ENCODE measurements around the gene OLFM3. TPM values are rescaled to one million over a fixed set of nuclear protein-coding genes. Genes with fewer than 3 reads are reported as not detected.

The OLFM3 gene
- total RNA-seq, 4 donors from 2014 or later, result not detected

DNA sequence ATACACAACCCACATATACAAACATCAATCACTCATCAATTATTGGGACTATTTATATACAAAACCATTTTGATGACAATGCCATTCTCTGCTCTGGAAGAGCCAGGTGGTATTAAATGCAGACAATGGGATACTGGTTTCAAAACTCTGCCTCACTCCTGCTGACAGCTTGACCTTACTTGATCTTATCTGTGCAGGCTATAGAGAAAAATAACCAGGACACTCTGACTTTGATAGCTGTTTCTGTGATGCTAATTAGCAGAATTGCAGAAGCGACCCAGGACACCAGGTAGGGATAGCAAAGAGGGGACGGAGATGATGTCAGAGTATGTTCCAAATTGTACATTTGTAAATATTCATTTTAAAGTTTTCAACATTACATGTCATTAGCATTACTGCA, 89.5 kb downstream of the OLFM3 start:
- H3K27me3 ChIP-seq, result no peaks in the 10 kb centered on the region
- 39 to 75% methylated on average over 2 of the region's 2 CpGs for WGBS, 2 donors
- no peak overlapping the region for H3K27ac ChIP-seq
- H3K4me1 ChIP-seq, result no peaks in the 10 kb centered on the region
- TF ChIP-seq POLR2A (IDR thresholded peaks at IDR 0.05) (no peak), CTCF (IDR thresholded peaks at IDR 0.05) (no peak)
- intact Hi-C loops (cut with DNase I), result no loop called here
- no peak for DNase-seq
- H3K36me3 ChIP-seq, result no peaks in the 10 kb centered on the region
- no peaks in the 10 kb centered on the region for H3K9me3 ChIP-seq
- no peak overlapping the region for H3K4me3 ChIP-seq

DNA sequence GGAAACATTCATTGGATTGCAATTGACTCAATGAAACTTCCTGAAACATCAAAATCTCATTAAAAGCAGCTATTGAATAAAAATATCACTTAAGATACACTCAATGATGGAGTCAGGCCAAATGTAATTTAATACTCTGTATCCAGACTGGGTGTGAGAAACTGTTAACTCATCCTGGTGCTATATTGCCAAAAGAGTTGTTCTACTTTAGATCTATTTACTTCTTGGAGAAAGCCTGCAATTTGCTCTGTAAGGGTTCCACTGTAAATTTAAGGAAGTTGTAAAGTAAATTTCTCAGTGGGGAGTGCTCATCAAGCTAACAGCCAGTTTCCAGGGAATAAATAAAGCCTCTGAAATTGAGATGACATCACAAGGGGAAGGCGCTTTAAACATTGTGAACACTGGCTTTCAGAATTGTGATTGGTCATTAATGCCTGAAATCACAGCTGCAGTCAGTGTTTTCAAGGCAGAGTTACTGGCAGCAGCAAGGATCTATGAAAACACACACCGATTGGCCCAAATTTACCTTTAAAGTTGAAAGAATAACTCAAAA, 91.4 kb downstream of the OLFM3 start:
- no peaks in the 10 kb centered on the region for H3K27me3 ChIP-seq
- H3K27ac ChIP-seq, result no peak overlapping the region
- TF ChIP-seq POLR2A (IDR thresholded peaks at IDR 0.05) (no peak), CTCF (IDR thresholded peaks at IDR 0.05) (no peak)
- no peaks in the 10 kb centered on the region for H3K9me3 ChIP-seq
- no peak overlapping the region for H3K4me3 ChIP-seq
- WGBS, 2 donors, result 48 to 72% methylated on average over 2 of the region's 2 CpGs
- intact Hi-C loops (cut with DNase I), result no loop called here
- DNase-seq, result no peak
- no peaks in the 10 kb centered on the region for H3K4me1 ChIP-seq
- H3K36me3 ChIP-seq, result no peaks in the 10 kb centered on the region

DNA sequence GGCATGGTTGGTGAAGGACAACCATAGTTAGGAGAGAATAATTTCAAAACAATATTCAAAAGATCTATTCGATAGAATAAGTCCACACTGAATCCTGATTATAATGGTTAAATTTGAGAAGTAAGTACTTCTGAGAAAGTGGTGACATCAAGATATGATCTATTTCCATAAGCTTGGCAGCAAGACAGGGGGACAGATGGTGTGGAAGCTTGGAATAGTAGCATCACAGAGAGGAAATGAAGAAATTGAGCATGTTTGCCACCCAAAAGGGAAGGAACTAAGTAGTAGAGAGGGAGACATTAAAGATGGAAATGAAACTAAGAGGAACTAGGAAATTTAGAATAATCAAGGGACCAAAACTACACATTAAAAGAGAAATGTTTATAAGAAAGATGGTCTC, 94.5 kb downstream of the OLFM3 start:
- no peak for DNase-seq
- H3K36me3 ChIP-seq, result no peaks in the 10 kb centered on the region
- no peak overlapping the region for H3K27ac ChIP-seq
- TF ChIP-seq POLR2A (IDR thresholded peaks at IDR 0.05) (no peak), CTCF (IDR thresholded peaks at IDR 0.05) (no peak)
- no peaks in the 10 kb centered on the region for H3K27me3 ChIP-seq
- no peaks in the 10 kb centered on the region for H3K9me3 ChIP-seq
- 68 to 73% methylated on average over 1 of the region's 1 CpG for WGBS, 2 donors
- H3K4me3 ChIP-seq, result no peak overlapping the region
- no peaks in the 10 kb centered on the region for H3K4me1 ChIP-seq
- intact Hi-C loops (cut with DNase I), result no loop called here

DNA sequence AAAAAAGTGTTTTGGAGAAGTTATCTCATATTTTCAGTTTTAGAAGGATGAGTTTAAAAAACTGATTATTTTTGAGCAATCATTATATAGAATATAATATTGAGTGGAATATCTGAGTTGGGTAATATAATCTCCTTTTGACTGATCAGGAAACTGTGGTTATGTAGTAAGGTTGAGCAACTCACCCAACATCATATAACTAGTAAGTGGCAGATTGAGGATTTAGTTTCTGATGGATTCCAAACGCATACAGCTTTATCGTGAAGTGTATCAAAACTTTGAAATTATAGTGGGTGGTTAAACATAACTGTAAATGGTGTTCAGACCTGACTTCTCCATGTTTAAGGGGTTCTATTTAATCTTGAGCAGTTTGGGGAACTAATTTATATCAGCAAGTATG, 98.6 kb downstream of the OLFM3 start:
- H3K27ac ChIP-seq, result no peak overlapping the region
- no peaks in the 10 kb centered on the region for H3K9me3 ChIP-seq
- H3K36me3 ChIP-seq, result no peaks in the 10 kb centered on the region
- no peaks in the 10 kb centered on the region for H3K27me3 ChIP-seq
- H3K4me1 ChIP-seq, result no peaks in the 10 kb centered on the region
- WGBS, 2 donors, result 82% methylated on average over 2 of the region's 2 CpGs
- intact Hi-C loops (cut with DNase I), result no loop called here
- TF ChIP-seq POLR2A (IDR thresholded peaks at IDR 0.05), result no peak
- no peak for TF ChIP-seq CTCF (IDR thresholded peaks at IDR 0.05)
- no peak overlapping the region for H3K4me3 ChIP-seq
- no peak for DNase-seq

DNA sequence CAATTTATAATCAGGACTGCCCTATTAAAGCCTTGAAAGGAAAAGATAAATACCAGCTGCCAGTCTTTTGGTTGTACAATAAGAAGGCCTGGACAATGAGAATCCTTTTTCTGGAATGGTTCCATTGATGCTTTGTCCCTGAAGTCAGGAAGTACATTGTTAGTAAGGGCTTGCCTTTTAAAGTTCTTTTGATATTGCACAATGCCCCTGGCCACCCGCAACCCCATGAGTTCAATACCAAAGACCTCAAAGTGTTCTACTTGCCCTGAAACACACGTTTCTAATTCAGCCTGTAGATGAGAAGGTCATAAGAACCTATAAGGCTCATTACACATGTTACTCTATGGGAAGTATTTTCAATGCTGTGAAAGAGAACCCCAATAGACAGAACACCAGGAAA, 112.1 kb downstream of the OLFM3 start:
- Histone ChIP-seq H3K9me3 (no peaks in the 10 kb centered on the region), H3K36me3 (no peaks in the 10 kb centered on the region), H3K27me3 (no peaks in the 10 kb centered on the region), H3K4me3 (no peak overlapping the region), H3K27ac (no peak overlapping the region), H3K4me1 (no peaks in the 10 kb centered on the region)
- WGBS, 2 donors, result 38 to 50% methylated on average over 2 of the region's 2 CpGs
- intact Hi-C loops (cut with DNase I), result no loop called here
- no peak for TF ChIP-seq POLR2A (IDR thresholded peaks at IDR 0.05)
- TF ChIP-seq CTCF (IDR thresholded peaks at IDR 0.05), result no peak
- no peak for DNase-seq

Data from esophagus squamous epithelium (tissue), 5 donors.